ENCODE data around the gene ARID4B. TPM values are rescaled to one million over a fixed set of nuclear protein-coding genes. Genes with fewer than 3 reads are reported as not detected.

Gene ARID4B
- total RNA-seq, 1 experiment from 2014 or later, result 48.7 TPM

DNA sequence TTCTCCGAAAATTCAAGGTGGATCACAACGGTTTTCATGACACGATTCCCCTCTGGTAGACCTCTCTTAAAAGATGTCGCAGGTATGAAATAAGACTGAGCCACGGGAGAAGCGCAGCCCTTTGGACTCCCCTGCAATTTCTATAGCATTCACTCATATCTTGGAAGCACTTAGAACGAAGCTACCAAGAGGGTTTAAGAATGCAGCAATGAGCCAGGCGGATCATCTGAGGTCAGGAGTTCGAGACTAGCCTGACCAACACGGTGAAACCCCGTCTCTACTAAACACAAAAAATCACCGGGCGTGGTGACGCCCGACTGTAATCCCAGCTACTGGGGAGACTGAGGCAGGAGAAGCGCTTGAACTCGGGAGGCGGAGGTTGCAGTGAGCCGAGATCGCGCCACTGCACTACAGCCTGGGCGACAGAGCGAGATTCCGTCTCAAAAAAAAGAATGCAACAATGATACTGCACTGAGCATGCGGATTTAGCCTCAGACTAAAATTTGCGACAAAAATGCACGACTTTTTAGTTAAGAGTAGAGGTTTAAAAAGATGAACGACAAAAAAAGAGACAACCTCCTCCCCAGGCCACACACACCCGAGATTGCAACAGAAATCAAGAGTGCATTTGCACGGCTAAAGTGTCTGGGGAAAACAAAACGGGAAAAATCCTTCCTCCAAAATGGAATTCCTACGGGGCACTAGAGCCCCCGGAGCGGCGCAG lies 200.1 kb downstream of the ARID4B start:
- ChIA-PET POLR2A (interaction anchor here (0.6 to 11.9 kb wide), 39 partner anchors 8 to 946 kb away, joined by 3 to 149 read pairs (median 5); partner anchors contain the start of genes ARID4B, B3GALNT2, GGPS1 and RBM34), CTCF (interaction anchor here (0.6 to 5.1 kb wide), 8 partner anchors 11 to 643 kb away, joined by 3 to 25 read pairs (median 5); partner anchors contain the start of gene RBM34)
- no peak for DNase-seq (ENCODE audit: unreplicated experiment)
- BruUV-seq (replicated peaks), result no TSS peak
- Mint-ChIP-seq H3K4me1 (ENCODE audit: insufficient read depth, unreplicated experiment) (peaks cover 30% of the 10 kb centered on the region), H3K27me3 (ENCODE audit: insufficient read depth, unreplicated experiment) (no peaks in the 10 kb centered on the region), H3K9me3 (ENCODE audit: unreplicated experiment) (no peaks in the 10 kb centered on the region), H3K27ac (ENCODE audit: low read depth, unreplicated experiment) (peak overlapping the region; percentile 99), H3K36me3 (ENCODE audit: insufficient read depth, unreplicated experiment) (peaks cover 76% of the 10 kb centered on the region), H3K4me3 (ENCODE audit: unreplicated experiment) (peak overlapping the region; percentile 100)
- intact Hi-C loops (cut with micrococcal nuclease), result no loop called here
- TF ChIP-seq, protein P1, sequence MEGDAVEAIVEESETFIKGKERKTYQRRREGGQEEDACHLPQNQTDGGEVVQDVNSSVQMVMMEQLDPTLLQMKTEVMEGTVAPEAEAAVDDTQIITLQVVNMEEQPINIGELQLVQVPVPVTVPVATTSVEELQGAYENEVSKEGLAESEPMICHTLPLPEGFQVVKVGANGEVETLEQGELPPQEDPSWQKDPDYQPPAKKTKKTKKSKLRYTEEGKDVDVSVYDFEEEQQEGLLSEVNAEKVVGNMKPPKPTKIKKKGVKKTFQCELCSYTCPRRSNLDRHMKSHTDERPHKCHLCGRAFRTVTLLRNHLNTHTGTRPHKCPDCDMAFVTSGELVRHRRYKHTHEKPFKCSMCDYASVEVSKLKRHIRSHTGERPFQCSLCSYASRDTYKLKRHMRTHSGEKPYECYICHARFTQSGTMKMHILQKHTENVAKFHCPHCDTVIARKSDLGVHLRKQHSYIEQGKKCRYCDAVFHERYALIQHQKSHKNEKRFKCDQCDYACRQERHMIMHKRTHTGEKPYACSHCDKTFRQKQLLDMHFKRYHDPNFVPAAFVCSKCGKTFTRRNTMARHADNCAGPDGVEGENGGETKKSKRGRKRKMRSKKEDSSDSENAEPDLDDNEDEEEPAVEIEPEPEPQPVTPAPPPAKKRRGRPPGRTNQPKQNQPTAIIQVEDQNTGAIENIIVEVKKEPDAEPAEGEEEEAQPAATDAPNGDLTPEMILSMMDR (IDR thresholded peaks at IDR 0.05; ENCODE audit: unreplicated experiment), result no peak

DNA sequence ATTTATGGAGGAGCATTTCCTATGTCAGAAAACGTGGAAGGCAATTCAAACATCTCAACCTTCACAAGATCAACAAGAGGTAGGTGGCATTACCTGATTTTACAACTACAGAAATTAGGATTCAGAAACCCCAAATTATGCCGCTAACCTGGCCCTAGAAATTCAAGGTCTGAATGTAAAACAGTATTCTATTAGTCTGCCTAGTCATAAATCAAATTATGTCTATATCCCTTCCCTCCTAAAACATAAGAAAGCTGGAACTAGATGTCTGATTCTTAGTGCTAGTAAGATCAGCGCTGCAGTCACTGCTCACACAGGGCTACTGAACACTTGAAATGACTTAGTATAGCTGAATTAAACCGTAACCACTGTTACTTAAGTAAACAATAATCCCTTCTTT lies 200.8 kb downstream of the ARID4B start:
- TF ChIP-seq, protein P1 (IDR thresholded peaks at IDR 0.05; ENCODE audit: unreplicated experiment), result no peak
- BruUV-seq (replicated peaks), result no TSS peak
- peak overlapping the region; percentile 100 for H3K4me3 Mint-ChIP-seq (ENCODE audit: unreplicated experiment)
- ChIA-PET CTCF (interaction anchor here (0.6 to 5.1 kb wide), 9 partner anchors 10 to 643 kb away, joined by 3 to 25 read pairs (median 5); partner anchors contain the start of gene RBM34), POLR2A (interaction anchor here (0.6 to 11.9 kb wide), 34 partner anchors 10 to 770 kb away, joined by 3 to 149 read pairs (median 4); partner anchors contain the start of genes ARID4B, B3GALNT2, GGPS1 and RBM34)
- no peak for DNase-seq (ENCODE audit: unreplicated experiment)
- H3K36me3 Mint-ChIP-seq (ENCODE audit: insufficient read depth, unreplicated experiment), result peaks cover 76% of the 10 kb centered on the region
- H3K27ac Mint-ChIP-seq (ENCODE audit: low read depth, unreplicated experiment), result peak overlapping the region; percentile 99
- no peaks in the 10 kb centered on the region for H3K9me3 Mint-ChIP-seq (ENCODE audit: unreplicated experiment)
- intact Hi-C loops (cut with micrococcal nuclease), result no loop called here
- H3K4me1 Mint-ChIP-seq (ENCODE audit: insufficient read depth, unreplicated experiment), result peaks cover 37% of the 10 kb centered on the region
- H3K27me3 Mint-ChIP-seq (ENCODE audit: insufficient read depth, unreplicated experiment), result no peaks in the 10 kb centered on the region

DNA sequence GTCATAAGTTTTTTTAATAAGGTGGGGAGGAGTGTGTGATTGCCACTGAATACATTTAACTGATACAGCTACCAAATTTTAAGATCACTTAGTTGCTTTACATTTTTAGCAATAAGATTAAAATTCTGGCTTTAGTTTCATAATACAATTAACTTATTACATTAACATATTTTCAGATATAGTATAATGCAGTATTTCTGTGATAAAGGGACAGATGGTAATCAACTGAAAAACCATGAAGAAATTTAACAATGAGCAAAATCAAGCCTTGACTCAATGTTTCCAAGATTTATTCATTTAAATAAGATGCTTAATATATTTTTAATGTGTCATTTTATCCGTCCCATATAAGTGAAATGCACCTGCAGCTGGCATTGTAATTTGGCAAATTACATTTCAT lies 203.3 kb downstream of the ARID4B start:
- intact Hi-C loops (cut with micrococcal nuclease), result no loop called here
- Mint-ChIP-seq H3K4me1 (ENCODE audit: insufficient read depth, unreplicated experiment) (peaks cover 45% of the 10 kb centered on the region), H3K9me3 (ENCODE audit: unreplicated experiment) (no peaks in the 10 kb centered on the region), H3K27ac (ENCODE audit: low read depth, unreplicated experiment) (no peak overlapping the region), H3K36me3 (ENCODE audit: insufficient read depth, unreplicated experiment) (peaks cover 76% of the 10 kb centered on the region), H3K27me3 (ENCODE audit: insufficient read depth, unreplicated experiment) (no peaks in the 10 kb centered on the region), H3K4me3 (ENCODE audit: unreplicated experiment) (peak overlapping the region; percentile 21)
- POLR2A ChIA-PET, result interaction anchor here (0.8 to 11.9 kb wide), 6 partner anchors 9 to 380 kb away, joined by 3 to 149 read pairs (median 7); partner anchors contain the start of genes B3GALNT2 and RBM34
- DNase-seq (ENCODE audit: unreplicated experiment), result no peak
- CTCF ChIA-PET, result interaction anchor here (0.7 to 4.6 kb wide), 3 partner anchors 16 to 291 kb away, joined by 3 to 26 read pairs (median 6); no protein-coding TSS in a partner anchor
- no TSS peak for BruUV-seq (replicated peaks)
- TF ChIP-seq, protein P1 (IDR thresholded peaks at IDR 0.05; ENCODE audit: unreplicated experiment), result no peak

- intact Hi-C loops (cut with micrococcal nuclease), result no loop called here
- Mint-ChIP-seq H3K4me3 (ENCODE audit: unreplicated experiment) (no peak overlapping the region), H3K27me3 (ENCODE audit: insufficient read depth, unreplicated experiment) (no peaks in the 10 kb centered on the region), H3K27ac (ENCODE audit: low read depth, unreplicated experiment) (no peak overlapping the region), H3K9me3 (ENCODE audit: unreplicated experiment) (no peaks in the 10 kb centered on the region), H3K36me3 (ENCODE audit: insufficient read depth, unreplicated experiment) (peaks cover 76% of the 10 kb centered on the region), H3K4me1 (ENCODE audit: insufficient read depth, unreplicated experiment) (peaks cover 45% of the 10 kb centered on the region)
- CTCF ChIA-PET, result interaction anchor here (0.7 to 5.6 kb wide), 4 partner anchors 16 to 291 kb away, joined by 3 to 36 read pairs (median 16); no protein-coding TSS in a partner anchor
- POLR2A ChIA-PET, result interaction anchor here (0.9 to 11.9 kb wide), 4 partner anchors 8 to 37 kb away, joined by 3 to 149 read pairs (median 3); partner anchors contain the start of gene RBM34
- no peak for DNase-seq (ENCODE audit: unreplicated experiment)
- no TSS peak for BruUV-seq (replicated peaks)
- TF ChIP-seq, protein P1 (IDR thresholded peaks at IDR 0.05; ENCODE audit: unreplicated experiment), result no peak
Observed at GRCh38 chr1:235124111-235124510, 203.9 kb downstream of the ARID4B start.

Measured in MCF 10A (cell line).